A549 (cell line): ENCODE results near the gene KRT7. TPM values are rescaled to one million over a fixed set of nuclear protein-coding genes. Genes with fewer than 3 reads are reported as not detected.

Experiments
- ATAC-seq, 2 experiments: fragments of 200-7000 bp in 1 of 2; fragments of >200 bp in 1 of 2; cut with Nextera tagmentation in 1 of 2; cut with Tn5 transposase in 1 of 2; 3 replicates each; pipeline versions ENCODE4 v1.8.0 to v1.9.1; 2018 to 2020; ENCODE audit warnings: mild to moderate bottlenecking in 1 of 2, moderate library complexity in 1 of 2
- CTCF ChIA-PET: fragments of 300-600 bp; sonication (Branson Sonifier 250); formaldehyde crosslinking; extraction: SDS; loops from one replicate; lab custom pipeline; 2021; ENCODE audit warnings: antibody characterized with exemption, inconsistent platforms; lab: Yijun Ruan, JAX
- POLR2A ChIA-PET: fragments of 350-600 bp; formaldehyde crosslinking; extraction: SDS; loops from one replicate; lab custom pipeline; 2021; ENCODE audit warnings: antibody characterized with exemption, inconsistent platforms; lab: Yijun Ruan, JAX
- DNase-seq, 2 experiments: peaks; one replicate each; pipeline versions ENCODE4 v3.0.0 to v3.0.0-alpha.2; 2011 to 2016; ENCODE audit warnings: low read depth in 1 of 2, low spot score in 1 of 2
- FAIRE-seq: peaks from 2 replicates; lab custom pipeline; 2011; peaks lifted over from hg19 to GRCh38; lab: Jason Lieb, UNC
- H3K27ac ChIP-seq, 2 experiments: fragments of >200 bp; sonication (Bioruptor Twin); formaldehyde crosslinking; 3 replicates each; pipeline ENCODE4 v1.5.1; 2016 to 2017
- H3K4me1 ChIP-seq: fragments of >200 bp; sonication (Bioruptor Twin); formaldehyde crosslinking; 3 replicates; pipeline ENCODE4 v1.6.1; 2016
- H3K4me2 ChIP-seq: fragments of >200 bp; sonication (Bioruptor Twin); formaldehyde crosslinking; 3 replicates; pipeline ENCODE4 v1.6.1; 2016
- H3K4me3 ChIP-seq: fragments of >200 bp; sonication (Bioruptor Twin); formaldehyde crosslinking; 3 replicates; pipeline ENCODE4 v1.5.1; 2016
- H3K9me3 ChIP-seq: fragments of >200 bp; sonication (Bioruptor Twin); formaldehyde crosslinking; 3 replicates; pipeline ENCODE4 v1.6.1; 2016
- BCL3 ChIP-seq: fragments of >200 bp; sonication (Bioruptor Twin); formaldehyde crosslinking; IDR thresholded peaks from 3 replicates; pipeline ENCODE4 v1.6.1; 2016
- BHLHE40 ChIP-seq: IDR thresholded peaks from 2 replicates; pipeline ENCODE4 v1.6.1; 2012; ENCODE audit warnings: low read depth, low read length, inconsistent platforms
- CBX2 ChIP-seq: fragments of 200-600 bp; sonication (generic); IDR thresholded peaks from 2 replicates; pipeline ENCODE4 v1.6.1; 2016; ENCODE audit warnings: low read depth, mild to moderate bottlenecking, borderline replicate concordance
- CEBPB ChIP-seq, 2 experiments: fragments of >200 bp in 1 of 2; sonication (Bioruptor Twin) in 1 of 2; formaldehyde crosslinking in 1 of 2; IDR thresholded peaks; 2 replicates each; pipeline ENCODE4 v1.6.1; 2012 to 2016
- CHD4 ChIP-seq: fragments of 200-600 bp; sonication (generic); IDR thresholded peaks from 2 replicates; pipeline ENCODE4 v1.6.1; 2016; ENCODE audit warnings: antibody characterized with exemption, mild to moderate bottlenecking, borderline replicate concordance
- EHF ChIP-seq: fragments of 250-450 bp; sonication (Bioruptor Pico); IDR thresholded peaks from 2 replicates; pipeline ENCODE4 v1.5.0; 2020; ENCODE audit warnings: mild to moderate bottlenecking
- EP300 ChIP-seq, 2 experiments: fragments of >200 bp; sonication (Bioruptor Twin); formaldehyde crosslinking; IDR thresholded peaks; 2 replicates in 1 of 2; 3 replicates in 1 of 2; pipeline ENCODE4 v1.6.1; 2016 to 2017
- ESRRA ChIP-seq: fragments of 150-350 bp; IDR thresholded peaks from 2 replicates; pipeline ENCODE4 v1.6.1; 2014; ENCODE audit warnings: mild to moderate bottlenecking, low read length, borderline replicate concordance
- FOSB ChIP-seq: fragments of 250-450 bp; sonication (Bioruptor Pico); IDR thresholded peaks from 2 replicates; pipeline ENCODE4 v1.5.0; 2020; ENCODE audit warnings: mild to moderate bottlenecking, moderate library complexity
- FOSL2 ChIP-seq, 2 experiments: fragments of 450-650 bp in 1 of 2; fragments of >200 bp in 1 of 2; sonication (Bioruptor Twin) in 1 of 2; formaldehyde crosslinking; IDR thresholded peaks; 2 replicates each; pipeline versions ENCODE4 v1.5.0 to v1.6.1; 2016 to 2020; ENCODE audit warnings: mild to moderate bottlenecking in 1 of 2, moderate library complexity in 1 of 2
- HMGXB4 ChIP-seq: fragments of 250-450 bp; sonication (Bioruptor Pico); IDR thresholded peaks from 2 replicates; pipeline ENCODE4 v1.5.0; 2021; ENCODE audit warnings: mild to moderate bottlenecking, moderate library complexity, borderline replicate concordance
- HOXB13 ChIP-seq: fragments of 250-450 bp; sonication (Bioruptor Pico); IDR thresholded peaks from 2 replicates; pipeline ENCODE4 v1.5.0; 2020; ENCODE audit warnings: low read depth, mild to moderate bottlenecking, moderate library complexity
- JUN ChIP-seq, 2 experiments: fragments of >200 bp; sonication (Bioruptor Twin); formaldehyde crosslinking; IDR thresholded peaks; 2 replicates in 1 of 2; 3 replicates in 1 of 2; pipeline ENCODE4 v1.6.1; 2016 to 2017
- JUNB ChIP-seq: fragments of >200 bp; sonication (Bioruptor Twin); formaldehyde crosslinking; IDR thresholded peaks from 2 replicates; pipeline ENCODE4 v1.6.1; 2016
- MAFK ChIP-seq: fragments of 450-650 bp; IDR thresholded peaks from 2 replicates; pipeline ENCODE4 v1.6.1; 2014; ENCODE audit not compliant: partially characterized antibody
- MAZ ChIP-seq: fragments of 150-350 bp; IDR thresholded peaks from 2 replicates; pipeline ENCODE4 v1.6.1; 2014; ENCODE audit warnings: antibody characterized with exemption, low read depth, low read length, borderline replicate concordance
- MYC ChIP-seq: IDR thresholded peaks from 2 replicates; pipeline ENCODE4 v1.6.1; 2012; ENCODE audit warnings: mild to moderate bottlenecking, inconsistent platforms, low read length, improper control_type of control experiment, borderline replicate concordance
- NR3C1 ChIP-seq: fragments of >200 bp; sonication (Bioruptor Twin); formaldehyde crosslinking; IDR thresholded peaks from 3 replicates; pipeline ENCODE4 v1.6.1; 2017
- POLR2AphosphoS2 ChIP-seq: conservative IDR thresholded peaks from 2 replicates; pipeline ENCODE4 v1.6.1; 2012; ENCODE audit warnings: low read length, improper control_type of control experiment, inconsistent platforms
- RFX5 ChIP-seq: fragments of 450-650 bp; IDR thresholded peaks from 2 replicates; pipeline ENCODE4 v1.7.1; 2014; ENCODE audit warnings: antibody characterized with exemption, mild to moderate bottlenecking, moderate library complexity
- RNF2 ChIP-seq: fragments of 200-600 bp; sonication (generic); IDR thresholded peaks from 2 replicates; pipeline ENCODE4 v1.6.1; 2016; ENCODE audit warnings: low read depth, mild to moderate bottlenecking, antibody characterized with exemption, moderate library complexity, borderline replicate concordance
- SREBF2 ChIP-seq: fragments of 450-650 bp; IDR thresholded peaks from 2 replicates; pipeline ENCODE4 v1.6.1; 2014; ENCODE audit warnings: mild to moderate bottlenecking, moderate library complexity
- ZC3H11A ChIP-seq: fragments of 450-650 bp; IDR thresholded peaks from 2 replicates; pipeline ENCODE4 v1.6.1; 2014; ENCODE audit warnings: antibody characterized with exemption, mild to moderate bottlenecking
- ZFP36 ChIP-seq: fragments of 450-650 bp; IDR thresholded peaks from 2 replicates; pipeline ENCODE4 v1.6.1; 2014; ENCODE audit warnings: borderline replicate concordance; ENCODE audit not compliant: partially characterized antibody
- WGBS: methylation state at CpG from one replicate; pipeline ENCODE4 v1.1.6; 2017; ENCODE audit errors: missing lambda C conversion rate; 5-methylcytosine and 5-hydroxymethylcytosine counted together
- polyA plus RNA-seq, 4 experiments: library from polyadenylated mRNA; depleted of rRNA in 3 of 4; stranded (reverse); fragments of >200 nt; fragmentation: RNase III in 1 of 4; extraction: RNeasy Plus Mini Kit Qiagen cat#74134 plus additional on column Dnase treatment in 1 of 4; gene quantifications; 2 replicates in 3 of 4; 3 replicates in 1 of 4; pipeline ENCODE4 v1.2.3, GENCODE V29; 2011 to 2017
- TF ChIP-seq, protein P1 (sequence below): fragments of 450-650 bp; IDR thresholded peaks from 2 replicates; pipeline ENCODE4 v1.6.1; 2014; ENCODE audit warnings: antibody characterized with exemption
- TF ChIP-seq, protein P2 (sequence below): IDR thresholded peaks from 2 replicates; pipeline ENCODE4 v1.6.1; 2012; ENCODE audit warnings: low read depth, borderline replicate concordance
- TF ChIP-seq, protein P3 (sequence below): fragments of 150-350 bp; IDR thresholded peaks from 2 replicates; pipeline ENCODE4 v1.6.1; 2014; ENCODE audit warnings: low read depth, mild to moderate bottlenecking, low read length

The KRT7 gene
- polyA plus RNA-seq, 2 of the 4 experiments (the other 2 are of a cell fraction): 2,623 to 3,055 TPM

DNA sequence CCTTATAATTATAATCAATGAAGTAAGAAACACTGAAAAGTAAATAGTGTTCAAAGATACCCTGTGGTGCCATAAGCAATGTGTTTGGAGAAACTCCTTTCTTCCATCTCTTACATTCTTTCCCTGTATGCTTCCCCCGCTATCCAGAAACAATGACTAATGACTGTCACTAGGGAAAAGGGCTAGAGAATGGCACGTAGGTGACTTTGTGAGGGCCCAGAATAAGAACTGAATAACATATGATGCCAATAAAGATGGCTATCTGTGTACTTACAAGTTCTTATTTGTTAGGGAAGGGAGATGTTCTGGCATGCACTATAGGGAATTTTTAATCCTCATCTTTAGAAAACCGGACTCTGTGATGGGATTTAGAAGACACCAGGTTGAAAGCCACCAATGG is 4.7 kb upstream of the KRT7 start:
- POLR2A ChIA-PET: no interaction called here
- H3K4me2 ChIP-seq: 0 out of 3 replicates have a peak overlapping the region, but pooled peaks have one; percentile 6
- 49% methylated on average over 3 of the region's 3 CpGs for WGBS
- FAIRE-seq: peak; percentile 18
- ATAC-seq: no peak
- H3K27ac ChIP-seq: peak overlapping the region; percentile 97
- H3K9me3 ChIP-seq: no peaks in the 10 kb centered on the region
- no peak overlapping the region for H3K4me3 ChIP-seq
- no peak for DNase-seq
- TF ChIP-seq EHF (CRISPR knock-in tag) (no peak), CEBPB (IDR thresholded peaks at IDR 0.05) (no peak), MYC (no peak), EP300 (IDR thresholded peaks at IDR 0.05) (no peak), HMGXB4 (CRISPR knock-in tag) (no peak), POLR2AphosphoS2 (no peak), MAZ (no peak), FOSL2 (IDR thresholded peaks at IDR 0.05) (no peak), FOSL2 (CRISPR knock-in tag; IDR thresholded peaks at IDR 0.05) (no peak), RFX5 (no peak), ZFP36 (no peak)
- TF ChIP-seq, protein P1, sequence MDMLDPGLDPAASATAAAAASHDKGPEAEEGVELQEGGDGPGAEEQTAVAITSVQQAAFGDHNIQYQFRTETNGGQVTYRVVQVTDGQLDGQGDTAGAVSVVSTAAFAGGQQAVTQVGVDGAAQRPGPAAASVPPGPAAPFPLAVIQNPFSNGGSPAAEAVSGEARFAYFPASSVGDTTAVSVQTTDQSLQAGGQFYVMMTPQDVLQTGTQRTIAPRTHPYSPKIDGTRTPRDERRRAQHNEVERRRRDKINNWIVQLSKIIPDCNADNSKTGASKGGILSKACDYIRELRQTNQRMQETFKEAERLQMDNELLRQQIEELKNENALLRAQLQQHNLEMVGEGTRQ: no peak
- TF ChIP-seq, protein P2, sequence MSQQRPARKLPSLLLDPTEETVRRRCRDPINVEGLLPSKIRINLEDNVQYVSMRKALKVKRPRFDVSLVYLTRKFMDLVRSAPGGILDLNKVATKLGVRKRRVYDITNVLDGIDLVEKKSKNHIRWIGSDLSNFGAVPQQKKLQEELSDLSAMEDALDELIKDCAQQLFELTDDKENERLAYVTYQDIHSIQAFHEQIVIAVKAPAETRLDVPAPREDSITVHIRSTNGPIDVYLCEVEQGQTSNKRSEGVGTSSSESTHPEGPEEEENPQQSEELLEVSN: no peak
- CTCF ChIA-PET: interaction anchor here (0.9 to 2.4 kb wide), 4 partner anchors 12 to 72 kb away, joined by 3 to 12 read pairs (median 8); no protein-coding TSS in a partner anchor
- peaks cover 57% of the 10 kb centered on the region for H3K4me1 ChIP-seq

DNA sequence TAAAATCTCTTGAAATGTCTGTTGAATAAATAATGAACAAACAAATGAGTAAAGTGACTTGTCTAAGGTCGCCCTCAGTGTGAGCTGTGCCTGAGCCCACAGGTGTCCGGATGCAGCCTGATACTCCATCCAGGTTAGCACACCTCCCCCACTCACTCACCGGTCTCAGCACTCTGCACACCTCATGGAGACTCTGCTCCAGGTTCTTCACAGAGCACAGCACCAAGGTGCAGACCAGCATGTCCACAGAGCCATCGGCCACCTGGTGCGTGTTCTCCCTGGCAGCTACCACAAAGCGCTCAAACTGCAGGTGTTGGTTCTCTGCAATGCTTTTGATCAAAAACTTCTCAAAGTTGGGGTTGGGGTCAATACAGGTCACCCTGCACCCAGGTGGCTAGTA is 4.1 kb upstream of the KRT7 start:
- Histone ChIP-seq H3K4me3 (no peak overlapping the region), H3K9me3 (no peaks in the 10 kb centered on the region), H3K4me1 (peaks cover 51% of the 10 kb centered on the region), H3K4me2 (0 out of 3 replicates have a peak overlapping the region, but pooled peaks have one; percentile 6), H3K27ac (peak overlapping the region; percentile 97)
- no peak for ATAC-seq
- POLR2A ChIA-PET: interaction anchor here (1.4 kb wide), 1 partner anchor 9 kb away, joined by 5 read pairs; no protein-coding TSS in a partner anchor
- DNase-seq: no peak
- TF ChIP-seq JUN (IDR thresholded peaks at IDR 0.05) (no peak), BCL3 (no peak), HOXB13 (CRISPR knock-in tag) (no peak), MYC (no peak), POLR2AphosphoS2 (no peak), HMGXB4 (CRISPR knock-in tag) (no peak), CBX2 (no peak), BHLHE40 (no peak), FOSB (CRISPR knock-in tag) (no peak), SREBF2 (no peak), NR3C1 (no peak), RNF2 (no peak), FOSL2 (IDR thresholded peaks at IDR 0.05) (no peak), FOSL2 (CRISPR knock-in tag; IDR thresholded peaks at IDR 0.05) (no peak), ESRRA (no peak), CHD4 (no peak), ZC3H11A (no peak), JUNB (no peak), MAFK (no peak)
- TF ChIP-seq, protein P3, sequence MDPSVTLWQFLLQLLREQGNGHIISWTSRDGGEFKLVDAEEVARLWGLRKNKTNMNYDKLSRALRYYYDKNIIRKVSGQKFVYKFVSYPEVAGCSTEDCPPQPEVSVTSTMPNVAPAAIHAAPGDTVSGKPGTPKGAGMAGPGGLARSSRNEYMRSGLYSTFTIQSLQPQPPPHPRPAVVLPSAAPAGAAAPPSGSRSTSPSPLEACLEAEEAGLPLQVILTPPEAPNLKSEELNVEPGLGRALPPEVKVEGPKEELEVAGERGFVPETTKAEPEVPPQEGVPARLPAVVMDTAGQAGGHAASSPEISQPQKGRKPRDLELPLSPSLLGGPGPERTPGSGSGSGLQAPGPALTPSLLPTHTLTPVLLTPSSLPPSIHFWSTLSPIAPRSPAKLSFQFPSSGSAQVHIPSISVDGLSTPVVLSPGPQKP: no peak
- 92% methylated on average over 6 of the region's 6 CpGs for WGBS
- FAIRE-seq: no peak
- CTCF ChIA-PET: interaction anchor here (0.8 to 2.4 kb wide), 13 partner anchors 12 to 99 kb away, joined by 3 to 12 read pairs (median 4); no protein-coding TSS in a partner anchor
